Measurements from ENCODE around the gene SGMS1.
"Not testable (repeated sequence)": the region's sequence is repeated elsewhere in the genome, so short reads cannot be mapped to it uniquely, and the experiment has no call there.

SGMS1 gene

GRCh38 chr10:50541921-50542320, 81.8 kb downstream of the SGMS1 start:
- no peak for FAIRE-seq
- no peak for DNase-seq (ENCODE audit: insufficient read length, low spot score)

- FAIRE-seq (no peak), DNase-seq (ENCODE audit: insufficient read length, low spot score) (no peak)
These were observed 82.4 kb downstream of the SGMS1 start for GRCh38 chr10:50541317-50541716.

DNA sequence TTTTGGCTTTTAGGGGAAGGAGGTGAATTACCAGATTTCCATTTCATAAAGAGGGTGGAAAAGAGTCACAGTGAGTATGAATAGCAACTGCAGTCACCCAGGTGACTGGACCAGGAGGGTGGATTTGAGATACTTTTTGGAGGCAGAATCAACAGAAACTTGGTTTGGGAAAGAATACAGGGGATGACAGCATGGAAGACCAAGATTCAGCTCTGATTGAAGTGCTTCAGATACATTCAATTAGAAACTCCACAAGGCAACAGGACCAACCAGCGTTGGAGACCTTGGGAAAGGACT, 83.0 kb downstream of the SGMS1 start:
- no peak for FAIRE-seq
- DNase-seq (ENCODE audit: insufficient read length, low spot score), result no peak

DNA sequence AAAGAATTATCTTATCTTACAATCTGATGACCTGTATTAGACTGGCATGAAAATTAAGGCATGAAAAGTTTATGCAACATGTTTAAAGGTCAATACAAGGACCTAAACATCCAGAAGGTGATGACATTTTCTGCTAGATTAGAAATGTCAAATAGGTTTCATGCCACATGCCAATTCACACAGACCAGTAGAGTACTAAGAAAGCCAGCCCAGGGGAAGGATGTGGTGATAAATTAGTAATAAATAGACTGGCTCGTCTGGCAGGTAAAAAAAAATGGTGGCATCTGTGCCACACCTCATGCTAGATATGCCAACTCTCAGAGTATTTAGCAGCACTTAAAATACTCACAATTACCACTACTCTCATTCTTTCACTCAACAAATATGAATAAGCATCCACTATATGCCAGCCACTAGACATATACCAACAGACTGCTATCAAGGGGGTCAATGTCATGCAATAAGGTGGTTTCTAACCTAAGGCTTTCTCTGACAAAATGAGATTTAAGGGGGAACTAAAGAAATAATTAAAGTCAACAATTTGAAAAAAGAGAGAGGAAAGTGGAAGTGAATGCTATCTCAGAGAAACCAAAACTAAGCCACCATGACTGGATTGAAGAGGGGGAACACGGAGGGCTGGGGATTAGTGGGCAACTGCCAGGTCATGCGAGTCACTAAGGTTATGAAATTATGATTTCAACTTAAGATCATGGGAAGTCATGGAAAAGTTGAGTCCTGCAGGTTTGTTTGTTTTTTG, 83.5 kb downstream of the SGMS1 start:
- DNase-seq (ENCODE audit: insufficient read length, low spot score) (no peak), FAIRE-seq (no peak)

- FAIRE-seq, result peak; percentile 9
- no peak for DNase-seq (ENCODE audit: insufficient read length, low spot score)
These were observed 85.0 kb downstream of the SGMS1 start for GRCh38 chr10:50538555-50539398.

- FAIRE-seq (no peak), DNase-seq (ENCODE audit: insufficient read length, low spot score) (no peak)
These were observed 87.0 kb downstream of the SGMS1 start for GRCh38 chr10:50536617-50537240.

- peak; percentile 10 for DNase-seq (ENCODE audit: insufficient read length, low spot score)
- FAIRE-seq, result not testable (repeated sequence)
These were observed 88.9 kb downstream of the SGMS1 start for GRCh38 chr10:50534748-50535376.

GRCh38 chr10:50533296-50533695, 90.5 kb downstream of the SGMS1 start:
- DNase-seq (ENCODE audit: insufficient read length, low spot score) (no peak), FAIRE-seq (no peak)

DNA sequence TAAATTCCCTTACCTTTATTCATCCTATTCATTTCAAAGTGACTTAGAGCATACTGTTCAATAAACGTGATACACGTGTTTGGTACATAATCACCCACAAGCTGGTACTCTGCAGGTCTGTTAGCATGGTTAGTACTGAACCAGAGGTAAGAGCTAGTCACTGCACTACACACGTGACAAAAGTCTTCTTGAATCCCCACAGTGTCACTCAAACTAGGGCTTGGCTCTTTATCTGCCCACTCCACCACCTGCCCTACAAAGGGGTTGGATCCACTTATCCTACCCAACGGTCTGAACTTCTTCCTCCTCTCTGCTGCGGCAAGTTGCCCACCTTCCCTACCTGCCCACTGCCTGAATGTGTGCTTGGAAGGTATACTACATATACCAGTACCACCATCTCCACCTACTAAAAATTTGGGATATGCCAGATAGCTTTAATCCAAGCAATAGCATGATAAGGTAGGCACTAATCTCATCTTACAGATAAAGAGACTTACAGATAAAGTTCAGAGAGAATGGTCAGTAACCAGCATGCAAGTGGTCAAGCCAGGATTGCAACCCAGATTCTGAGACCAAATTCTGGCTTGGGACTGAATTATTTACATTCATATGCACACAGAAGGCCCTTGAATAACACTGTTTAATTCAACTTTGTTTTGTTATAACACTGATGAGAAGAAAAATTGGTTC, 92.2 kb downstream of the SGMS1 start:
- no peak for DNase-seq (ENCODE audit: insufficient read length, low spot score)
- FAIRE-seq, result no peak

GRCh38 chr10:50529660-50530059, 94.1 kb downstream of the SGMS1 start:
- DNase-seq (ENCODE audit: insufficient read length, low spot score) (no peak), FAIRE-seq (no peak)

DNA sequence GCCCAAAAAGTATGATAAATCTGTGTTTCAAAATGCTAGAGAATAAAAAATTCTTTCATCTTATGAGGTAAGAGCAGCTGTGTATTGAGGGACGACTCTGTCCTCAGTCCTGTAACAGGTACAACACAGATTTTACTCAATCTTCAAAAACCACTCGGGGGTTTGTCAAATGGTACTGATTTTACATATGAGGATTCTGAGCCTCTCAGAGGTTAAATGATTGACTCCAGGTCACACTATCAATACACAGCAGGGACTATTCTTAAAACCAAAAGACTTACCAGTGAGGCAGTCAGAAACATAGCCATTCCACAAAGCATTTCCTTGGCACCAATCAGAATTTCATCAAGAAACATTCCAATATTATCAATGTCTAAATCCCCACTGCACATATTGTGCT, 95.5 kb downstream of the SGMS1 start:
- FAIRE-seq, result no peak

DNA sequence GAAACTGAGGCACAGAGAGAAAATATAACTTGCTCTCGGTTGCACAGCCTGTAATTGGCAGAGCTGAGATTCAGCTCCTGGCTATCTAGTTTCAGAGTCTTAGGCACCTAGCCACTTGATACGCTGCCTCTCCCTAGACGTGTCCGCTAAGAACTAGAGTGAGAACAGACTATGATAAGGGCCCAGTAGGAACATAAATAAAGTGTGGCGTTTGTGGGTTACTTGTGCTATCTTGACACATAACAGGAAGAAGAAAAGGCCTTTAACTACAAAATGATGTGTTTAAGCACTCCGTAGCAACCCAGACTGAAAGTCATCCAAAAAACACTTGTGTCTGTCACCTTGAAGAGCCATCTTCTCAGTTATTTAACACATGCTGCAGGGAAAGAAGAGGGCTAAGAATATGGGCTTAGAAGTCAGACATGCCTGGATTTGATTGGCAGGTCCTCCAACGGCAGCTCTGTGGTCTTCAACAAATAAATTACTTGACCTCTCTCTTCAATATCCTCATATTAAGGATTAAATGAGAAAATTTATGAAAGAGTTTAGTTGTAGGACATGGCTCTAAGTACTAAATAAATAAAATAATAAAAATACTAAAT, 96.2 kb downstream of the SGMS1 start:
- DNase-seq (ENCODE audit: insufficient read length, low spot score) (no peak), FAIRE-seq (no peak)

More for the DNA sequence above, 95.5 kb downstream of the SGMS1 start:
- DNase-seq (ENCODE audit: insufficient read length, low spot score), result no peak

GRCh38 chr10:50526185-50526584, 97.6 kb downstream of the SGMS1 start:
- no peak for FAIRE-seq
- DNase-seq (ENCODE audit: insufficient read length, low spot score), result no peak

- DNase-seq (ENCODE audit: insufficient read length, low spot score), result no peak
- no peak for FAIRE-seq
These were observed 100.4 kb downstream of the SGMS1 start for GRCh38 chr10:50523357-50523756.

DNA sequence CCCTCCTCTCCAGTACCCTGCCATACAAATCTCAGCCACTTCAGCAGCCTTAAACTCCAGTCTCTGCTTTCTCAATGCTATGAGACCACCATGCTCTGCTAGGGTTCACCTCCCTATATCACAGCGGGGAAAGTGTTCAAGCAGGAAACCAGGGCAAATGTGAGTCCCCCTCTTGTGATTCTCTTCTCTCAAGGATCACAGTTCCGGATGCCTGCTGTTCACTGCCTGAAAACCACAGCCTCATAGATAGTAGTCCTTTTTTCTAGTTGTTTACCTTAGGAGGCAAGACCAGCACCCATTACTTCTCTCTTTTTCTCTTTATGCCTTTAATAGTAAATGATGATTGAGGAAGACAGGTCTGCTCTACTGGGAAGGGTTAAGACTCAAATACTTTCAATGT, 100.8 kb downstream of the SGMS1 start:
- DNase-seq (ENCODE audit: insufficient read length, low spot score), result no peak
- FAIRE-seq, result no peak

DNA sequence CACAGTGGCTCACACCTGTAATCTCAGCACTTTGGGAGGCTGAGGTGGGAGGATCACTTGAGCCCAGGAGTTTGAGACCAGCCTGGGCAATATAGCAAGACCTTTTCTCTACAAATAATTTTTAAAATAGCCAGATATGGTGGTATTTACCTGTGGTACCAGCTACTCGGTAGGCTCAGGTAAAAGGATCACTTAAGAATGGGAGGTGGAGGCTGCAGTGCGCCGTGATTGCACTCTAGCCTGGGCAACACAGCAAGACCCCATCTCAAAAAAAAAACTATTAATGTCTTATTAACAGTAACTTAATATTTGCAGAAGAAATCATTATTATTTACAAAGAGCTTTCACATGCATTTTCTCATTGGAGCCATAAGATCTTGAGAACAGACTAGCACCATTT, 103.6 kb downstream of the SGMS1 start:
- FAIRE-seq, result no peak
- DNase-seq (ENCODE audit: insufficient read length, low spot score), result no peak

- FAIRE-seq (no peak), DNase-seq (ENCODE audit: insufficient read length, low spot score) (no peak)
These were observed 106.1 kb downstream of the SGMS1 start for GRCh38 chr10:50517626-50518025.

DNA sequence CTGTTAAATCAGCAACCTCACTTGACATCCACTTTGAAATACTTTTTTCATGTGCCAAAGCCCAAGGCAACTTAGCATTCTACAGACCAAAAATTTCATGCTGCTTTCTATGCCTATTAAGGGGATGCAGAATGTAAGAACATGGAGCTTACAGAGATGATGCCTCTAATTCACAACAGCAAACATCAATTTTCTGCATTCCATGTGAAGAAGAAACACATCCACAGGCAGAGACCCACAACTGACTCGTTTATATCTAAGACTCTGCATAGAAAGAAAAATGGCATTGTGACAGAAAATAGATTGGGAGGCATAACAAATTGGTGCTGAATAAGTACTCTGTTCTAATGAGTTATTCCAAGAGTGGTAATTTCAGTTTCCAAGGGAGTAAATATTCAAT, 107.6 kb downstream of the SGMS1 start:
- FAIRE-seq, result no peak

GRCh38 chr10:50515420-50515819, 108.3 kb downstream of the SGMS1 start:
- FAIRE-seq (no peak), DNase-seq (ENCODE audit: insufficient read length, low spot score) (no peak)

More for the DNA sequence above, 107.6 kb downstream of the SGMS1 start:
- DNase-seq (ENCODE audit: insufficient read length, low spot score), result no peak

DNA sequence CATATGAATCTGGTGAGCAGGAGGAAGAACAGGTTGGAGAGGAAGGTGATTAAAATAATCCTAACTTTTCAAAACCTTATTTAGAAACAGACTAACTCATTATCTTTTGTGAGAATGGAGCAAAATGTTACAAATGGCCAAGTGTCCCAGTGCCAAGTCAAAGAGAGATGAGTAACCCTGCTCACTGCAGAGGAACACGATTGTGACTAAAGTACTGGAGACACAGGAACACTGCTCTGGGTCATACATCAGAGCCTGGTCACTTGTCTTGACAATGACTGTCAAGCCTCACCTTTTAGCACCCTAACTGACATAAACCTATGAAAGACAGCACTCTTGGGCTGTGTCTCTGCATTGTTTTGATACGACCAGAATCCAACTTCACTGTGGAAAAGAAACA, 108.8 kb downstream of the SGMS1 start:
- DNase-seq (ENCODE audit: insufficient read length, low spot score) (no peak), FAIRE-seq (no peak)

All from HTR-8/SVneo (cell line).